GM12878 (cell line): ENCODE results near the gene ACTL8. TPM values are rescaled to one million over a fixed set of nuclear protein-coding genes. Genes with fewer than 3 reads are reported as not detected.

Source experiments
- ATAC-seq: fragments of 200-7000 bp; cut with Tn5 transposase; 3 replicates; pipeline ENCODE4 v1.9.1; 2020; ENCODE audit warnings: mild to moderate bottlenecking, moderate library complexity
- BruUV-seq: library from RNA; stranded (reverse); fragments of 400-500 nt; replicated peaks from 2 replicates; lab custom pipeline; 2021; lab: Mats Ljungman, UMichigan
- CTCF ChIA-PET: fragments of 300-600 bp; sonication (Branson Sonifier 250); formaldehyde crosslinking; extraction: SDS; loops from one replicate; lab custom pipeline; 2021; ENCODE audit warnings: inconsistent platforms; lab: Yijun Ruan, JAX
- POLR2A ChIA-PET: fragments of 350-600 bp; formaldehyde crosslinking; extraction: SDS; loops from one replicate; lab custom pipeline; 2021; ENCODE audit warnings: inconsistent platforms; lab: Charles Lee
- RAD21 ChIA-PET: fragments of 300-600 bp; sonication (Branson Sonifier 250); formaldehyde crosslinking; loops from one replicate; lab custom pipeline; 2023; ENCODE audit warnings: antibody characterized with exemption; ENCODE audit not compliant: unreplicated experiment; lab: Charles Lee
- SMC1A ChIA-PET: fragments of 300-600 bp; sonication (Branson Sonifier 250); formaldehyde crosslinking; loops from one replicate; lab custom pipeline; 2023; ENCODE audit not compliant: unreplicated experiment, uncharacterized antibody; lab: Charles Lee
- DNase-seq: peaks from one replicate; pipeline ENCODE4 v3.0.0-alpha.2; 2011; ENCODE audit warnings: low read depth, low spot score
- FAIRE-seq: peaks from 3 replicates; lab custom pipeline; 2011; peaks lifted over from hg19 to GRCh38; lab: Jason Lieb, UNC
- H2AFZ ChIP-seq: 2 replicates; pipeline ENCODE4 v1.6.0; 2011; ENCODE audit warnings: low read depth, low read length, control low read depth; ENCODE audit not compliant: control insufficient read depth
- H3K27ac ChIP-seq: 2 replicates; pipeline ENCODE4 v1.5.1; 2011; ENCODE audit warnings: control low read depth; ENCODE audit not compliant: control insufficient read depth, insufficient read depth
- H3K27me3 ChIP-seq, 2 experiments: replicated peaks in 1 of 2; 2 replicates each; pipeline versions ENCODE4 v1.6.0 to v1.6.1; 2011; ENCODE audit warnings: low read length in 1 of 2; ENCODE audit not compliant: control insufficient read depth in 2 of 2, insufficient read depth in 2 of 2
- H3K36me3 ChIP-seq, 2 experiments: 2 replicates each; pipeline ENCODE4 v1.5.1; 2011; ENCODE audit warnings: low read length in 1 of 2; ENCODE audit not compliant: control insufficient read depth in 2 of 2, insufficient read depth in 2 of 2
- H3K4me1 ChIP-seq: 2 replicates; pipeline ENCODE4 v1.6.1; 2011; ENCODE audit warnings: mild to moderate bottlenecking, low read length, moderate library complexity, mixed read lengths; ENCODE audit not compliant: control insufficient read depth, insufficient read depth
- H3K4me2 ChIP-seq: 2 replicates; pipeline ENCODE4 v1.6.0; 2011; ENCODE audit warnings: control low read depth; ENCODE audit not compliant: control insufficient read depth, insufficient read depth
- H3K4me3 ChIP-seq: fragments of 200-600 bp; sonication (generic); 2 replicates; pipeline ENCODE4 v1.5.1; 2016
- H3K79me2 ChIP-seq: 2 replicates; pipeline ENCODE4 v1.6.0; 2011; ENCODE audit warnings: low read length; ENCODE audit not compliant: control insufficient read depth, insufficient read depth
- H3K9ac ChIP-seq: 2 replicates; pipeline ENCODE4 v1.8.0; 2011; ENCODE audit warnings: low read length, control low read depth, mixed read lengths; ENCODE audit not compliant: control insufficient read depth, insufficient read depth
- H3K9me3 ChIP-seq: replicated peaks from 3 replicates; pipeline ENCODE4 v1.5.1; 2011; ENCODE audit warnings: mild to moderate bottlenecking, low read length; ENCODE audit not compliant: control insufficient read depth, insufficient read depth
- H4K20me1 ChIP-seq: 2 replicates; pipeline ENCODE4 v1.6.0; 2011; ENCODE audit not compliant: control insufficient read depth, insufficient read depth
- ATF2 ChIP-seq: IDR thresholded peaks from 2 replicates; pipeline ENCODE4 v1.6.1; 2012; ENCODE audit warnings: low read length, inconsistent platforms
- BMI1 ChIP-seq: fragments of 450-650 bp; IDR thresholded peaks from 2 replicates; pipeline ENCODE4 v1.6.1; 2016; ENCODE audit warnings: mild to moderate bottlenecking, moderate library complexity, borderline replicate concordance
- EP300 ChIP-seq, 2 experiments: fragments of 150-350 bp in 1 of 2; IDR thresholded peaks; 2 replicates each; pipeline ENCODE4 v1.6.1; 2011 to 2012; ENCODE audit warnings: low read depth in 2 of 2, low read length in 2 of 2, borderline replicate concordance in 1 of 2, improper control_type of control experiment in 1 of 2, inconsistent platforms in 1 of 2; ENCODE audit not compliant: control insufficient read depth in 1 of 2
- IKZF1 ChIP-seq: fragments of 450-650 bp; conservative IDR thresholded peaks from 2 replicates; pipeline ENCODE4 v1.6.1; 2017; ENCODE audit warnings: antibody characterized with exemption, mild to moderate bottlenecking
- MYC ChIP-seq: IDR thresholded peaks from 2 replicates; pipeline ENCODE4 v1.6.1; 2011; ENCODE audit warnings: mild to moderate bottlenecking, low read length, moderate library complexity, inconsistent platforms; ENCODE audit not compliant: insufficient read depth, insufficient replicate concordance, insufficient read length, severe bottlenecking
- NFYA ChIP-seq: IDR thresholded peaks from 2 replicates; pipeline ENCODE4 v1.6.1; 2011; ENCODE audit warnings: low read depth, mild to moderate bottlenecking, low read length, improper control_type of control experiment, borderline replicate concordance
- NRF1 ChIP-seq: conservative IDR thresholded peaks from 2 replicates; pipeline ENCODE4 v1.6.1; 2011; ENCODE audit warnings: mild to moderate bottlenecking, low read depth, low read length, improper control_type of control experiment
- SREBF1 ChIP-seq: IDR thresholded peaks from 2 replicates; pipeline ENCODE4 v1.6.1; 2012; ENCODE audit warnings: mild to moderate bottlenecking, low read length
- TCF7 ChIP-seq: IDR thresholded peaks from 2 replicates; pipeline ENCODE4 v1.6.1; 2014; ENCODE audit warnings: antibody characterized with exemption, borderline replicate concordance
- WRNIP1 ChIP-seq: IDR thresholded peaks from 2 replicates; pipeline ENCODE4 v1.6.1; 2011; ENCODE audit warnings: low read depth, low read length, improper control_type of control experiment, borderline replicate concordance
- ZNF217 ChIP-seq: fragments of 450-650 bp; IDR thresholded peaks from 2 replicates; pipeline ENCODE4 v1.6.1; 2017; ENCODE audit warnings: antibody characterized with exemption, mild to moderate bottlenecking
- ZNF384 ChIP-seq: IDR thresholded peaks from 2 replicates; pipeline ENCODE4 v1.6.1; 2012; ENCODE audit warnings: low read depth, mild to moderate bottlenecking, low read length, improper control_type of control experiment, borderline replicate concordance
- ZNF622 ChIP-seq: fragments of 450-650 bp; IDR thresholded peaks from 2 replicates; pipeline ENCODE4 v1.6.1; 2017; ENCODE audit warnings: mild to moderate bottlenecking, inconsistent platforms
- WGBS: methylation state at CpG from one replicate; pipeline ENCODE4 v1.1.6; 2016; ENCODE audit warnings: low lambda C conversion rate; ENCODE audit not compliant: insufficient replicate concordance, insufficient coverage; ENCODE audit errors: missing lambda C conversion rate; 5-methylcytosine and 5-hydroxymethylcytosine counted together
- in situ Hi-C: fragments of 300-500 bp; cut with MboI; formaldehyde crosslinking; loops from 9 replicates; pipeline ENCODE4 v1.14.3; 2018; ENCODE audit warnings: mixed read lengths
- intact Hi-C: fragments of 100-400 bp; cut with micrococcal nuclease; formaldehyde crosslinking; loops from one replicate; pipeline ENCODE4 v1.14.2; 2022; ENCODE audit not compliant: unreplicated experiment
- polyA plus RNA-seq, 11 experiments: library from polyadenylated mRNA; depleted of rRNA in 4 of 11; unstranded in 6 of 11; stranded (reverse) in 5 of 11; fragments of >200 nt; fragmentation: Nextera tagmentation in 4 of 11; fragmentation: Illumina TruSeq in 1 of 11; extraction: Ambion mirVana in 4 of 11; extraction: Trizol in 1 of 11; gene quantifications; 1 replicate in 1 of 11; 2 replicates in 10 of 11; pipeline versions ENCODE4 v1.2.1 to v1.2.3, GENCODE V29; 2011 to 2016; ENCODE audit warnings: inconsistent platforms in 2 of 11, missing spikeins in 2 of 11, low read depth in 1 of 11
- total RNA-seq, 4 experiments: library from RNA; depleted of rRNA in 3 of 4; stranded (reverse); fragments of >200 nt in 3 of 4; fragmentation: Illumina TruSeq in 1 of 4; extraction: Trizol in 1 of 4; gene quantifications; 2 replicates each; pipeline versions ENCODE4 v1.2.1 to v1.2.3, GENCODE V29; 2013 to 2021
- TF ChIP-seq, protein P1 (sequence below): fragments of 450-650 bp; formaldehyde crosslinking; IDR thresholded peaks from 2 replicates; pipeline ENCODE4 v1.4.0; 2020; ENCODE audit warnings: mild to moderate bottlenecking, moderate library complexity
- TF ChIP-seq, protein P2 (sequence below): fragments of 450-650 bp; conservative IDR thresholded peaks from 2 replicates; pipeline ENCODE4 v1.6.1; 2017; ENCODE audit warnings: mild to moderate bottlenecking, moderate library complexity

The ACTL8 gene
- total and polyA plus RNA-seq, 10 of the 15 experiments (the other 5 are each of a cell fraction or from before 2014, with no cell fraction given) = 0.05 to 0.27 TPM; not detected in 8

DNA sequence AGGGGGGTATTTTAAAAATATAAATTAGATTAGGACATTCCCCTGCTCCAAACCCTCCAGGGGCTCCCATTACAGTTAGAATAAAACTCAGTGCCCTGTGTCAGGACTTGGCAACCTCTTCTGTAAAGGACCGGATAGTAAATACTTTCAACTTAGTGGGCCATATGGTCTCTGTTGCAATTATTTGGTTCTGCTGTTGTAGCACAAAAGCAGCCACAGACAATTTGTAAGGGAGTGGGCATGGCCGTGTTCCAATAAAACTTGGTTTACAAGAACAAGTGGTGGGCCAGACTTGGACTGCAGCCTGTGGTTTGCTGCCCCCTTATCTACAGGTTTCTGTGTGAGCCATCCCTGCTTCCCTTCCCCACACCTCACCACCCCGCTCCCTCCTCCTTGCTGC lies 92.0 kb downstream of the ACTL8 start:
- Histone ChIP-seq H3K79me2 (no peaks in the 10 kb centered on the region), H3K4me2 (no peak overlapping the region), H3K27ac (no peak overlapping the region), H3K36me3 (no peaks in the 10 kb centered on the region), H3K4me3 (no peak overlapping the region), H3K9ac (no peak overlapping the region), H3K9me3 (no peaks in the 10 kb centered on the region), H3K4me1 (no peaks in the 10 kb centered on the region), H4K20me1 (no peaks in the 10 kb centered on the region), H2AFZ (no peak overlapping the region), H3K27me3 (no peaks in the 10 kb centered on the region; a peak in 2 of 4 replicates)
- DNase-seq (no peak), FAIRE-seq (no peak), ATAC-seq (no peak)
- CTCF ChIA-PET = no interaction called here
- BruUV-seq = no TSS peak
- in situ Hi-C loops (no loop called here), intact Hi-C loops (no loop called here)
- POLR2A ChIA-PET = no interaction called here
- SMC1A ChIA-PET = no interaction called here
- RAD21 ChIA-PET = no interaction called here
- 0% methylated on average over 3 of the region's 3 CpGs for WGBS
- TF ChIP-seq WRNIP1 (no peak), MYC (no peak), BMI1 (no peak), IKZF1 (no peak), ATF2 (no peak), SREBF1 (no peak), EP300 (IDR thresholded peaks at IDR 0.05; ENCODE audit: borderline replicate concordance in 1 of 2, control insufficient read depth in 1 of 2, low read depth in 2 of 2, low read length in 2 of 2) (no peak), ZNF622 (no peak), NRF1 (no peak), ZNF217 (no peak), TCF7 (no peak), ZNF384 (no peak), NFYA (no peak)
- TF ChIP-seq, protein P1, sequence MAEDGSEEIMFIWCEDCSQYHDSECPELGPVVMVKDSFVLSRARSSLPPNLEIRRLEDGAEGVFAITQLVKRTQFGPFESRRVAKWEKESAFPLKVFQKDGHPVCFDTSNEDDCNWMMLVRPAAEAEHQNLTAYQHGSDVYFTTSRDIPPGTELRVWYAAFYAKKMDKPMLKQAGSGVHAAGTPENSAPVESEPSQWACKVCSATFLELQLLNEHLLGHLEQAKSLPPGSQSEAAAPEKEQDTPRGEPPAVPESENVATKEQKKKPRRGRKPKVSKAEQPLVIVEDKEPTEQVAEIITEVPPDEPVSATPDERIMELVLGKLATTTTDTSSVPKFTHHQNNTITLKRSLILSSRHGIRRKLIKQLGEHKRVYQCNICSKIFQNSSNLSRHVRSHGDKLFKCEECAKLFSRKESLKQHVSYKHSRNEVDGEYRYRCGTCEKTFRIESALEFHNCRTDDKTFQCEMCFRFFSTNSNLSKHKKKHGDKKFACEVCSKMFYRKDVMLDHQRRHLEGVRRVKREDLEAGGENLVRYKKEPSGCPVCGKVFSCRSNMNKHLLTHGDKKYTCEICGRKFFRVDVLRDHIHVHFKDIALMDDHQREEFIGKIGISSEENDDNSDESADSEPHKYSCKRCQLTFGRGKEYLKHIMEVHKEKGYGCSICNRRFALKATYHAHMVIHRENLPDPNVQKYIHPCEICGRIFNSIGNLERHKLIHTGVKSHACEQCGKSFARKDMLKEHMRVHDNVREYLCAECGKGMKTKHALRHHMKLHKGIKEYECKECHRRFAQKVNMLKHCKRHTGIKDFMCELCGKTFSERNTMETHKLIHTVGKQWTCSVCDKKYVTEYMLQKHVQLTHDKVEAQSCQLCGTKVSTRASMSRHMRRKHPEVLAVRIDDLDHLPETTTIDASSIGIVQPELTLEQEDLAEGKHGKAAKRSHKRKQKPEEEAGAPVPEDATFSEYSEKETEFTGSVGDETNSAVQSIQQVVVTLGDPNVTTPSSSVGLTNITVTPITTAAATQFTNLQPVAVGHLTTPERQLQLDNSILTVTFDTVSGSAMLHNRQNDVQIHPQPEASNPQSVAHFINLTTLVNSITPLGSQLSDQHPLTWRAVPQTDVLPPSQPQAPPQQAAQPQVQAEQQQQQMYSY (CRISPR knock-in tag) = no peak
- TF ChIP-seq, protein P2, sequence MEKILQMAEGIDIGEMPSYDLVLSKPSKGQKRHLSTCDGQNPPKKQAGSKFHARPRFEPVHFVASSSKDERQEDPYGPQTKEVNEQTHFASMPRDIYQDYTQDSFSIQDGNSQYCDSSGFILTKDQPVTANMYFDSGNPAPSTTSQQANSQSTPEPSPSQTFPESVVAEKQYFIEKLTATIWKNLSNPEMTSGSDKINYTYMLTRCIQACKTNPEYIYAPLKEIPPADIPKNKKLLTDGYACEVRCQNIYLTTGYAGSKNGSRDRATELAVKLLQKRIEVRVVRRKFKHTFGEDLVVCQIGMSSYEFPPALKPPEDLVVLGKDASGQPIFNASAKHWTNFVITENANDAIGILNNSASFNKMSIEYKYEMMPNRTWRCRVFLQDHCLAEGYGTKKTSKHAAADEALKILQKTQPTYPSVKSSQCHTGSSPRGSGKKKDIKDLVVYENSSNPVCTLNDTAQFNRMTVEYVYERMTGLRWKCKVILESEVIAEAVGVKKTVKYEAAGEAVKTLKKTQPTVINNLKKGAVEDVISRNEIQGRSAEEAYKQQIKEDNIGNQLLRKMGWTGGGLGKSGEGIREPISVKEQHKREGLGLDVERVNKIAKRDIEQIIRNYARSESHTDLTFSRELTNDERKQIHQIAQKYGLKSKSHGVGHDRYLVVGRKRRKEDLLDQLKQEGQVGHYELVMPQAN = no peak
